GM12875 (cell line): ENCODE results near the gene ZNF284.
"Not testable (repeated sequence)": the region's sequence is repeated elsewhere in the genome, so short reads cannot be mapped to it uniquely, and the experiment has no call there.

ENCODE experiments used
- H3K4me3 ChIP-seq: one replicate; pipeline ENCODE4 v1.5.1; 2011; ENCODE audit warnings: low read depth, low read length, control low read depth
- TF ChIP-seq, protein P1 (sequence below): IDR thresholded peaks from 2 replicates; pipeline ENCODE4 v1.5.1; 2011; ENCODE audit warnings: low read depth, mild to moderate bottlenecking, control low read depth, inconsistent platforms, low read length, moderate library complexity, borderline replicate concordance; ENCODE audit not compliant: insufficient read depth

The ZNF284 gene

DNA sequence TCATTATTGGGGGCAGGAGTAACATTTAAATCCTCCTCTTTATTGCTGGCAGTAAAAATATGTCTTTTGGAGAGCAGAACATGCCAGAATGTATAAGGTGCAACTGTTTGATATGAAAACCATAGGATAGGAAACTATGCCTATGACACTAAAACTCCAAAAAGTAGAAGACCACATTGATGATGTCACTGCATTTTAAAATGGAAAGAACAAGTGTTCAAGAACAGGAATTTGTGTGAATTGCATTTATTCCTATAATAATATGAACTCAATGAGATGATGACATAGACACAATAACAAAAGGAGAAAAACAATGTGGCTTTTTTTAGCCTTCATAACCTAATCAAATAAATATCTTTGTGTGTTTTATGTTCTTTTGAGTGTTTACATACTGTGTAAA lies 37.5 kb downstream of the ZNF284 start:
- TF ChIP-seq, protein P1, sequence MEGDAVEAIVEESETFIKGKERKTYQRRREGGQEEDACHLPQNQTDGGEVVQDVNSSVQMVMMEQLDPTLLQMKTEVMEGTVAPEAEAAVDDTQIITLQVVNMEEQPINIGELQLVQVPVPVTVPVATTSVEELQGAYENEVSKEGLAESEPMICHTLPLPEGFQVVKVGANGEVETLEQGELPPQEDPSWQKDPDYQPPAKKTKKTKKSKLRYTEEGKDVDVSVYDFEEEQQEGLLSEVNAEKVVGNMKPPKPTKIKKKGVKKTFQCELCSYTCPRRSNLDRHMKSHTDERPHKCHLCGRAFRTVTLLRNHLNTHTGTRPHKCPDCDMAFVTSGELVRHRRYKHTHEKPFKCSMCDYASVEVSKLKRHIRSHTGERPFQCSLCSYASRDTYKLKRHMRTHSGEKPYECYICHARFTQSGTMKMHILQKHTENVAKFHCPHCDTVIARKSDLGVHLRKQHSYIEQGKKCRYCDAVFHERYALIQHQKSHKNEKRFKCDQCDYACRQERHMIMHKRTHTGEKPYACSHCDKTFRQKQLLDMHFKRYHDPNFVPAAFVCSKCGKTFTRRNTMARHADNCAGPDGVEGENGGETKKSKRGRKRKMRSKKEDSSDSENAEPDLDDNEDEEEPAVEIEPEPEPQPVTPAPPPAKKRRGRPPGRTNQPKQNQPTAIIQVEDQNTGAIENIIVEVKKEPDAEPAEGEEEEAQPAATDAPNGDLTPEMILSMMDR, result no peak

DNA sequence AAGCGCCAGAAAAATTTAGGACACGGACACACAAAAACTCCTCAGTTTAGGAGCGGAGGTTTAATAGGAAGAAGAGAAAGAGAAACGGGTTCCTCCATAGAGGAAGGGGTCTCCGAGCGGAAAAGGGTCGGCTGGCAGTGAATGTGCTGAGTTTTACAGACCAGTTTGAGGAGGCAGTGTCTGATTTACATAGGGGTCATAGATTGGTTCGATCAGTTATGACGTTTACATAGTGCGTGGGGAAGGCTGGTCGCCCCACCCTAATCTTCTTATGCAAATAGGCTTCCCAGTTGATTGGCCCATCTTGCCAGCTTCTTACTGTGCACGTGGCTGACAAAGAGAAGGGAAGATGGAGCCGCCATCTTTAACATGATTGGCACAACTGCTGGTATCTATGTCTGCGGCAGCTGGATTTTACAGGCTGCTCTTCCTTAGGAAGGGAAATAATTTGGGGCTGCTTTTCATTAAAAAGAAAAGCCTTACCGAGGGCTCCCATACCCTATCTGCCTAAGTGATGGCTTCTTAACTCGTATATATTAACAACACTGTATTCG lies 40.0 kb downstream of the ZNF284 start:
- TF ChIP-seq, protein P1, result no peak
- no peak overlapping the region for H3K4me3 ChIP-seq

More for the DNA sequence above, 37.5 kb downstream of the ZNF284 start:
- H3K4me3 ChIP-seq, result no peak overlapping the region

DNA sequence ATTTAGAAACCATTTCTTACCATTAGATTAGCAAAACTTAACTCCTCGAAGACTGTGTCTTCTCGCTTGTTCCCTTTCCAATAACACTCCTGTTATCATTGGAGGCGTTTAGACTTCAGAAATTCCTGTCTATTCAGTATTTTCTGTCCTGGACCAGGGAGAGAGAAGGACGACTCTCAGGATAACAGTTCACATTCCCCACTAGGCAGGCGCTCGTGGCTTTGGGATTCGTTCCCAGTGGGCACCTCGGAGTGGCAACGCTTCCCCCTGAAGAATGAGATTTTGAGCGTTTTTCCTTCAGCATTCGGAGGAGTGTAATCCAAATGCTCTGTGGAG lies 40.8 kb downstream of the ZNF284 start:
- TF ChIP-seq, protein P1, result no peak
- H3K4me3 ChIP-seq, result peak overlapping the region; percentile 69

DNA sequence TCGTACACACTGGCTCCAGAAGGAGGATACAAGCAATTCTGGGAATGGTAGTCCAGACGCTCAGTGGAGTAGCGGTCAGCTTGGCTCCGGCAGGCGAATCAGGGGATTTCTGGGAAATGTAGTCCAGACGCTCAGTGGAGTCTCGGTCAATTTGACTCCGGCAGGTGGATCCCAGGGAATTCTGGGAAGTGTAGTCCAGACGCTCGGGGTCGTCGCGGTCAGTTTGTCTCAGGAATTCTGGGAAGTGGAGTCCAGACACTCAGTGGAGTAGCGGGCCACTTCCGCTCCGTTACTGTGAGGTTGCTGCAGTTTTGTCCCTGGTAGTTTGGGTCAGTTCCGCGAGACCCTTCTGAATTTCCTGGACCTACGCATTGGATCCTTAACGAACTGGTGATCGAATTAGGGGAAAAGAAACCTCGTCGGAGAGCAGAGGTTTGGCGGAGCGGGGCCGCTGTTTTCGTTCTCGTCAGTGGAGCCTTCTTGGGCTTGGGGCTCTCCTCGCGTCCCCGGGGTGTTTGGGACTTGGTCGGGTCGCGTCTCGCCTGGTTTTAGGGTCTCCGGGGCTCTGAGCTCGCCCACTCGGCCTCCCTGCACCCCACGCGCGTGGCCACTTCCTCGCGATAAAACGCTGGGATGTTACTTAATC lies 41.3 kb downstream of the ZNF284 start, which contains the start of gene ZNF225:
Gene ZNF225 (plus strand): TSS at position 262 of the 646 bp plus-strand sequence. CDS start 2,429 bp downstream, outside the sequence.
- TF ChIP-seq, protein P1, result no peak
- H3K4me3 ChIP-seq, result peak within 1 kb of the TSS; percentile 69

DNA sequence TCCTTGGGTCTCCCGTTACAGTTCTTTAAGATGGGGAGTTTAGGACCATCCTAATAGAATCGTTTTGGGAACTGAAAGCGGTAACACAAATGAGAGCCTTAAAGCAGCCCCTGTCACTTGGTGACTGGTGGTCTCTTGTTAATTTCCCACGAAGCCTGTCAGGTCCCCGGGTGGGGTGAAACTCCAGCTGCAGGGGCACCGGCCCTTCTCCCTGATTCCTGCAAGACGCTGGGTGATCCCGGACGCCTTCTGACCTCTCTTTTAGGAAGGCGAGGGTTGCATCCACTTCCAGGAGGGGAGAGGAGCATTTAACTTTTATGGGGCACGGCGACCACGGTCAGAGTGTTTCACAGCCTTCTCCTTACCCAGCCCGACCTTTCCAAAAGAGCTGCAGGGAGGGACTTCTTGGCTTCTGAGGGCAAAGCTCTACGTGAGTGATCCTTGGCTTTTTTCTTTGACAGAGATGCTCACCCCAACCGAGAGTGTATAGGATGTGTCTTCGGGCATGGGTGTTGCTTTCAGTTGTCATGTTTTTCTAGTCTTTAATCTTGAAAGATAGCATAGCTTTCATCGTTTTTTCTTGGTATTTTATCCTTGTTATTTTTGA lies 41.9 kb downstream of the ZNF284 start:
- H3K4me3 ChIP-seq, result peak overlapping the region; percentile 69
- TF ChIP-seq, protein P1, result no peak

DNA sequence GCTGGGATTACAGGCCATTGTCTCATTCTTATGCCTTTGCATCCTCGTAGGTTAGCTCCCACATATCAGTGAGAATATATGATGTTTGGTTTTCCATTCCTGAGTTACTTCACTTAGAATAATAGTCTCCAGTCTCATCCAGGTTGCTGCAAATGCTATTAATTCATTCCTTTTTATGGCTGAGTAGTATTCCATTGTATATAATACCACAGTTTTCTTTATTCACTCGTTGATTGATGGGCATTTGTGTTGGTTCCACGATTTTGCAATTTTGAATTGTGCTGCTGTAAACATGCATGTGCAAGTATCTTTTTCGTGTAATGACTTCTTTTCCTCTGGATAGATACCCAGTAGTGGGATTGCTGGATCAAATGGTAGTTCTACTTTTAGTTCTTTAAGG lies 49.2 kb downstream of the ZNF284 start:
- H3K4me3 ChIP-seq, result not testable (repeated sequence)

DNA sequence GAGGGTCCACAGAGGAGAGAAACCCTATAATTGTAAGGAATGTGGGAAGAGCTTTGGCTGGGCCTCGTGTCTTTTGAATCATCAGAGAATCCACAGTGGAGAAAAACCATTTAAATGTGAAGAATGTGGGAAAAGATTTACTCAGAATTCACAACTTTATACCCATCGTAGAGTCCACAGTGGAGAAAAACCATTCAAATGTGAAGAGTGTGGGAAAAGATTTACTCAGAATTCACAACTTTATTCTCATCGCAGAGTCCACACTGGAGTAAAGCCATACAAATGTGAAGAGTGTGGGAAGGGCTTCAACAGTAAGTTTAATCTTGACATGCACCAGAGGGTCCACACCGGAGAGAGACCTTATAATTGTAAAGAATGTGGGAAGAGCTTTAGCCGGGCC lies 60.0 kb downstream of the ZNF284 start:
- TF ChIP-seq, protein P1, result no peak
- H3K4me3 ChIP-seq, result no peak overlapping the region
